ENCODE data around the gene PLD1. TPM values are rescaled to one million over a fixed set of nuclear protein-coding genes. Genes with fewer than 3 reads are reported as not detected.

Gene PLD1
- total RNA-seq, 4 donors from 2014 or later = 49.0 to 66.0 (median 55.1) TPM

DNA sequence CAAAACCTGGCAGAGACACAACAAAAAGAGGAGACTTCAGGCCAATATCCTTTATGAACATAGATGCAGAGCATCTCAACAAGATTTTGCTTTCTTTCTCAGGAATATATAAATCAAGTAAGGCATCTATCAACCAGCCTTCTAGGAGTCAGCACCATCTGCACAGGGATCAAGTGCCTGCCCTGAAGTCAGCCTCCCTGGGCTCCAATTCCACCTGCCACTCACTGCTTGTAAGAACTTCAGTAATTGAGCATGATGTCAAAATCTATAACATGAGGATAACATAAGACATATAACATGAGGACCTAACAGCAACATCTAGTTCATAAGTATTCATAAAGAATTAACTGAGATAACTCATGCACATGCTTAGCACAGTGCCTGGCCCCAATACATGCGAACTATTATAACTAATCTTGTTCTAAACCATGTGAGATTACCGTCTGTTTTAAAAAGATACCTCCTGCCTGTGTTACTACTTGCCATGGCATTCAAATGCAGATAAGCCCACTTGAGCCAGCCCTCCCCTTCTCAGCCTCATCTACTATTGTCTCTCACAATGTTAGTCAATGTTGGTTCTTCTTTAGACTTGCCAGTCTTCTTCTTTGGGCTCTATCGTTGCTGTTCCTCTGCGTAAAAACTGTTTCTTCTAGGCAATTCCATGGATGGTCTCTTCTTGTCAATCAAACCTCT, 91.6 kb downstream of the PLD1 start:
- Histone ChIP-seq H3K36me3 (peaks cover 7% of the 10 kb centered on the region), H3K27ac (no peak overlapping the region), H3K4me3 (no peak overlapping the region), H3K27me3 (no peaks in the 10 kb centered on the region), H3K4me1 (no peaks in the 10 kb centered on the region), H3K9me3 (no peaks in the 10 kb centered on the region)
- no peak for DNase-seq (ENCODE audit: low spot score in 2 of 2)
- 89% methylated on average over 4 of the region's 4 CpGs for WGBS
- no peak for TF ChIP-seq POLR2A (IDR thresholded peaks at IDR 0.05)
- TF ChIP-seq, protein P1, sequence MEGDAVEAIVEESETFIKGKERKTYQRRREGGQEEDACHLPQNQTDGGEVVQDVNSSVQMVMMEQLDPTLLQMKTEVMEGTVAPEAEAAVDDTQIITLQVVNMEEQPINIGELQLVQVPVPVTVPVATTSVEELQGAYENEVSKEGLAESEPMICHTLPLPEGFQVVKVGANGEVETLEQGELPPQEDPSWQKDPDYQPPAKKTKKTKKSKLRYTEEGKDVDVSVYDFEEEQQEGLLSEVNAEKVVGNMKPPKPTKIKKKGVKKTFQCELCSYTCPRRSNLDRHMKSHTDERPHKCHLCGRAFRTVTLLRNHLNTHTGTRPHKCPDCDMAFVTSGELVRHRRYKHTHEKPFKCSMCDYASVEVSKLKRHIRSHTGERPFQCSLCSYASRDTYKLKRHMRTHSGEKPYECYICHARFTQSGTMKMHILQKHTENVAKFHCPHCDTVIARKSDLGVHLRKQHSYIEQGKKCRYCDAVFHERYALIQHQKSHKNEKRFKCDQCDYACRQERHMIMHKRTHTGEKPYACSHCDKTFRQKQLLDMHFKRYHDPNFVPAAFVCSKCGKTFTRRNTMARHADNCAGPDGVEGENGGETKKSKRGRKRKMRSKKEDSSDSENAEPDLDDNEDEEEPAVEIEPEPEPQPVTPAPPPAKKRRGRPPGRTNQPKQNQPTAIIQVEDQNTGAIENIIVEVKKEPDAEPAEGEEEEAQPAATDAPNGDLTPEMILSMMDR (IDR thresholded peaks at IDR 0.05) = no peak
- no peak for TF ChIP-seq POLR2AphosphoS5 (IDR thresholded peaks at IDR 0.05)
- no peak for TF ChIP-seq EP300 (IDR thresholded peaks at IDR 0.05)

DNA sequence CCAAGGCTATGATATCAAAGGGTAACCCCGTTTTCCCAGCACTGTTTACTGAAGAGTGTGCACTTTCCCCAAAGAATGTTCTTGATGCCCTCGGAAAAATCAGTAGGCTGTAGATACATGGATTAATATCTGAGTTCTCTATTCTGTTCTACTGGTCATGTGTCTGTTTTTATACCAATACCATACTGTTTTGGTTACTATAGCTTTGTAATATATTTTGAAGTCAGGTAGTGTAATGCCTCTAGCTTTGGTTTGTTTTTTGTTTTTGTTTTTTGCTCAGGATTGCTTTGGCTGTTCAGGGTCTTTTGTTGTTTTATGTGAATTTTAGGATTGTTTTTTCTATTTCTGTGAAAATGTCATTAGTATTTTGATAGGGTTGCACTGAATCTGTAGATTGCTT, 95.1 kb downstream of the PLD1 start:
- no peak for TF ChIP-seq EP300 (IDR thresholded peaks at IDR 0.05)
- TF ChIP-seq POLR2AphosphoS5 (IDR thresholded peaks at IDR 0.05) = no peak
- TF ChIP-seq POLR2A (IDR thresholded peaks at IDR 0.05) = no peak
- TF ChIP-seq, protein P1 (IDR thresholded peaks at IDR 0.05) = no peak
- no peak overlapping the region for H3K27ac ChIP-seq
- no peaks in the 10 kb centered on the region for H3K9me3 ChIP-seq
- H3K4me3 ChIP-seq = no peak overlapping the region
- no peak for DNase-seq (ENCODE audit: low spot score in 2 of 2)
- H3K27me3 ChIP-seq = no peaks in the 10 kb centered on the region
- peaks cover 25% of the 10 kb centered on the region for H3K36me3 ChIP-seq
- WGBS = 91% methylated on average over 2 of the region's 2 CpGs
- H3K4me1 ChIP-seq = no peaks in the 10 kb centered on the region

DNA sequence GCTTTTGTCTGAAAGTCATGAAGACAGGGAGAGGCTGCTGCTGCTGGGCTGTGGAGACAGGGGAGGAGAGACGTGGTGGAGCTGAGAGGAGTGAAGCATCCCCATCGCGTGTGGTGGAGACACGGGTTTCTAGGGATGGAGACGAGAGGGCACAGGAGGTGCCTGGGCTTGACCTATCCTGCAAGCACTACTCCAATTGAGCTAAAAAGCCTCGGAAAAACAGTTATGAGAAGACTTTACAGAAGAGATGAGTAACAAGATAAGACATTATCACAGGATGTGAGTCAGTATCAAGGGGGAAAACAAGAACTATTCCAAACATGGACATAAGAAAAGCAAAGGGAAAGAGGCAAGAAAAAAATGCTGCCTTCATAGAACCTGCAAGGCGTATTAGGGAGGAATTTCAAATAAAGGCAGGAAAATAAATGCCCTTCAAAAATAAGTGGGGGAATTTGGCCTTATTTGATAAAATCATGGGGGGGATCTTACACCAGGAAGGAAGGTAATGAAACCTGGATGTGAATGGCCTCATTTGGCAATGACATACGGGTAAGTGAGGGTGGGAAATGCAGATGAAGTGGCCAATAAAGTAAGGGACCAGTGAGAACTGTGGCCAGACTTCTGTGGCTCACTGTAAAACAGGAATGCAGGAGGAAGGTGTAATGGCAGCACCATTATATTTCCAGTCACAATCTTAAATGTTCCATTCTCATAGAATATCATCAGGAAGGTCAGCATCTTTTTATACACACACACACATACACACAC, 97.9 kb downstream of the PLD1 start:
- WGBS = 77% methylated on average over 8 of the region's 8 CpGs
- H3K4me1 ChIP-seq = no peaks in the 10 kb centered on the region
- TF ChIP-seq POLR2AphosphoS5 (IDR thresholded peaks at IDR 0.05) (no peak), EP300 (IDR thresholded peaks at IDR 0.05) (no peak), POLR2A (IDR thresholded peaks at IDR 0.05) (no peak)
- TF ChIP-seq, protein P1 (IDR thresholded peaks at IDR 0.05) = no peak
- H3K36me3 ChIP-seq = peaks cover 45% of the 10 kb centered on the region
- no peaks in the 10 kb centered on the region for H3K27me3 ChIP-seq
- H3K9me3 ChIP-seq = no peaks in the 10 kb centered on the region
- H3K4me3 ChIP-seq = no peak overlapping the region
- no peak for DNase-seq (ENCODE audit: low spot score in 2 of 2)
- H3K27ac ChIP-seq = no peak overlapping the region

DNA sequence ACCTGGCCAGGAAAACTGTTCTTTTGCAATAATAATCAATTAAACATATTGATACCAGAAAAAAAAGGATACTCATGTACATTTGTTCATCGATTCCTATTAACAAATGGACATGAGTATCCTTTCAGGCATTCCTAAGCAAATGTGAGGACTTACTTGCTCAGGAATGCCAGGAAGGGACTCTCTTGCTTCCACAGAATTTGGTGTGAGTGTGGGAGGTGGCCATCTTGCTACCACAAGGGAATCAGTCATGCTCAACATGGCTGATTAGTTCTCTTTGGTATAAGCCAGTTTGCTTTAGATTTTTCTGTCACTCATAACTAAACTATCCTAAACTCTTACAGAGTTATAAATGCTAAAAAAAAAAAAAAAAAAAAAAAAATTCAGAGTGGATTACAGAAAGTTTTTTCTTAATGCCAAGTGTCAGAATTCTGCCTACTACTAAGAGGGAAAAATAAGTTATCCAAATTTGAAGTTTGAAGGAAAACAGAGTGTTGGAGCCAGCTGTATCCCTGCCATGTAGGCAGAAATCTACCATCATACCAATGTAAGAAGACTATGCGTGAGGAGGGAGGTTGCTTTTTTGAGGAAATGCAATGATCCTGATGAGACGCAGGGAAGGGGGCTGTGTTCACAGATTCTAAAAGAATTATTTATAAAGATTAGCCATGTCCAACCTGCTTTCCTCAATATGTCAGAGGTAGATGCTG, 98.7 kb downstream of the PLD1 start:
- TF ChIP-seq POLR2A (IDR thresholded peaks at IDR 0.05) (no peak), POLR2AphosphoS5 (IDR thresholded peaks at IDR 0.05) (no peak), EP300 (IDR thresholded peaks at IDR 0.05) (no peak)
- TF ChIP-seq, protein P1 (IDR thresholded peaks at IDR 0.05) = no peak
- no peak overlapping the region for H3K4me3 ChIP-seq
- DNase-seq (ENCODE audit: low spot score in 2 of 2) = no peak
- H3K9me3 ChIP-seq = no peaks in the 10 kb centered on the region
- H3K36me3 ChIP-seq = peaks cover 49% of the 10 kb centered on the region
- 98% methylated on average over 3 of the region's 3 CpGs for WGBS
- H3K4me1 ChIP-seq = no peaks in the 10 kb centered on the region
- H3K27ac ChIP-seq = no peak overlapping the region
- no peaks in the 10 kb centered on the region for H3K27me3 ChIP-seq

GRCh38 chr3:171710359-171710758, 99.9 kb downstream of the PLD1 start:
- H3K9me3 ChIP-seq = no peaks in the 10 kb centered on the region
- no peak overlapping the region for H3K4me3 ChIP-seq
- no peaks in the 10 kb centered on the region for H3K27me3 ChIP-seq
- DNase-seq (ENCODE audit: low spot score in 2 of 2) = no peak
- H3K4me1 ChIP-seq = no peaks in the 10 kb centered on the region
- WGBS = 98% methylated on average over 17 of the region's 17 CpGs
- TF ChIP-seq, protein P1 (IDR thresholded peaks at IDR 0.05) = no peak
- no peak for TF ChIP-seq POLR2A (IDR thresholded peaks at IDR 0.05)
- TF ChIP-seq EP300 (IDR thresholded peaks at IDR 0.05) = no peak
- no peak for TF ChIP-seq POLR2AphosphoS5 (IDR thresholded peaks at IDR 0.05)
- H3K36me3 ChIP-seq = peaks cover 49% of the 10 kb centered on the region
- H3K27ac ChIP-seq = no peak overlapping the region
